Smooth muscle cell (in vitro differentiated cells): Measurements from ENCODE around the gene HPCAL1. TPM values are rescaled to one million over a fixed set of nuclear protein-coding genes. Genes with fewer than 3 reads are reported as not detected.

Experiments
- DNase-seq: peaks from one replicate; lab custom pipeline; 2025; ENCODE audit not compliant: unreplicated experiment; lab: John Stamatoyannopoulos, UW
- H2AFZ ChIP-seq: fragments of 200-600 bp; sonication (generic); 2 replicates; pipeline ENCODE4 v1.6.0; 2016; ENCODE audit warnings: antibody characterized with exemption, low read depth, mild to moderate bottlenecking
- H3F3A ChIP-seq: fragments of 200-600 bp; sonication (generic); 2 replicates; pipeline ENCODE4 v1.6.0; 2017; ENCODE audit warnings: antibody characterized with exemption, low read depth
- H3K27ac ChIP-seq: fragments of 200-600 bp; sonication (generic); 2 replicates; pipeline ENCODE4 v1.5.1; 2016; ENCODE audit warnings: low read depth, mild to moderate bottlenecking
- H3K27me3 ChIP-seq: fragments of 200-600 bp; sonication (generic); 2 replicates; pipeline ENCODE4 v1.6.1; 2016; ENCODE audit warnings: low read depth, mild to moderate bottlenecking
- H3K36me3 ChIP-seq: fragments of 200-600 bp; sonication (generic); 2 replicates; pipeline ENCODE4 v1.5.1; 2016; ENCODE audit warnings: low read depth
- H3K4me1 ChIP-seq: fragments of 200-600 bp; sonication (generic); 2 replicates; pipeline ENCODE4 v1.5.1; 2016; ENCODE audit warnings: low read depth
- H3K4me2 ChIP-seq: fragments of 200-600 bp; sonication (generic); 2 replicates; pipeline ENCODE4 v1.6.0; 2016; ENCODE audit warnings: mild to moderate bottlenecking
- H3K4me3 ChIP-seq: fragments of 200-600 bp; sonication (generic); 2 replicates; pipeline ENCODE4 v1.5.1; 2016; ENCODE audit warnings: mild to moderate bottlenecking
- H3K79me2 ChIP-seq: fragments of 200-600 bp; sonication (generic); 2 replicates; pipeline ENCODE4 v1.6.0; 2016; ENCODE audit warnings: low read depth, mild to moderate bottlenecking
- H3K9ac ChIP-seq: fragments of 200-600 bp; sonication (generic); 2 replicates; pipeline ENCODE4 v1.6.0; 2016; ENCODE audit warnings: low read depth
- H3K9me3 ChIP-seq: fragments of 200-600 bp; sonication (generic); replicated peaks from 2 replicates; pipeline ENCODE4 v1.5.1; 2016; ENCODE audit warnings: low read depth
- H4K20me1 ChIP-seq: fragments of 200-600 bp; sonication (generic); 2 replicates; pipeline ENCODE4 v1.6.0; 2016; ENCODE audit warnings: low read depth
- WGBS: methylation state at CpG from one replicate; pipeline ENCODE4 v1.1.7; 2016; ENCODE audit warnings: low lambda C conversion rate; 5-methylcytosine and 5-hydroxymethylcytosine counted together
- polyA plus RNA-seq: library from polyadenylated mRNA; unstranded; fragments of >200 nt; fragmentation: Nextera tagmentation; extraction: Ambion mirVana; gene quantifications from 2 replicates; pipeline ENCODE4 v1.2.1, GENCODE V29; 2016
- total RNA-seq: library from RNA; depleted of rRNA; stranded (reverse); fragments of >200 nt; gene quantifications from 2 replicates; pipeline ENCODE4 v1.2.3, GENCODE V29; 2014
- TF ChIP-seq, protein P1 (sequence below): fragments of 200-600 bp; sonication (generic); IDR thresholded peaks from 2 replicates; pipeline ENCODE4 v1.5.1; 2017; ENCODE audit warnings: borderline replicate concordance, mild to moderate bottlenecking, antibody characterized with exemption; ENCODE audit not compliant: insufficient read depth, poor library complexity, severe bottlenecking

HPCAL1 gene
- total and polyA plus RNA-seq, 2 experiments from 2014 or later = 11.7 to 15.8 TPM

DNA sequence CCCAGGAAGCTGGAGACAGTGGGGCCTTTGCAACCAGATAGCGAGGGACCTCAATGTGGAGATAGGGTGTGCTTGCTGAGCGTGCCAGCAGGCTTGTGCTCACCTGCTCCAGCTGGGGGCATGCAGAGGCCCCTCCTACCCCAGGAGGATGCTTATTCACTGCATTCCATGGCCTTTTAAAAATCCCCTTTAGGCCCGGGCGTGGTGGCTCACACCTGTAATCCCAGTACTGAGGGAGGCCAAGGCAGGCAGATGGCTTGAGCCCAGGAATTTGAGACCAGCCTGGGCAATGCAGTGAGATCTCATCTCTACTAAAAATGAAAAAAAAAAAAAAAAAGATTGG, 90.9 kb downstream of the HPCAL1 start:
- Histone ChIP-seq H4K20me1 (peaks cover 7% of the 10 kb centered on the region), H3F3A (no peaks in the 10 kb centered on the region), H3K27ac (no peak overlapping the region), H3K9ac (no peak overlapping the region), H3K27me3 (no peaks in the 10 kb centered on the region), H3K36me3 (no peaks in the 10 kb centered on the region), H2AFZ (no peak overlapping the region), H3K79me2 (no peaks in the 10 kb centered on the region), H3K4me1 (no peaks in the 10 kb centered on the region), H3K9me3 (no peaks in the 10 kb centered on the region), H3K4me2 (no peak overlapping the region), H3K4me3 (no peak overlapping the region)
- 92% methylated on average over 4 of the region's 4 CpGs for WGBS
- no peak for DNase-seq
- TF ChIP-seq, protein P1, sequence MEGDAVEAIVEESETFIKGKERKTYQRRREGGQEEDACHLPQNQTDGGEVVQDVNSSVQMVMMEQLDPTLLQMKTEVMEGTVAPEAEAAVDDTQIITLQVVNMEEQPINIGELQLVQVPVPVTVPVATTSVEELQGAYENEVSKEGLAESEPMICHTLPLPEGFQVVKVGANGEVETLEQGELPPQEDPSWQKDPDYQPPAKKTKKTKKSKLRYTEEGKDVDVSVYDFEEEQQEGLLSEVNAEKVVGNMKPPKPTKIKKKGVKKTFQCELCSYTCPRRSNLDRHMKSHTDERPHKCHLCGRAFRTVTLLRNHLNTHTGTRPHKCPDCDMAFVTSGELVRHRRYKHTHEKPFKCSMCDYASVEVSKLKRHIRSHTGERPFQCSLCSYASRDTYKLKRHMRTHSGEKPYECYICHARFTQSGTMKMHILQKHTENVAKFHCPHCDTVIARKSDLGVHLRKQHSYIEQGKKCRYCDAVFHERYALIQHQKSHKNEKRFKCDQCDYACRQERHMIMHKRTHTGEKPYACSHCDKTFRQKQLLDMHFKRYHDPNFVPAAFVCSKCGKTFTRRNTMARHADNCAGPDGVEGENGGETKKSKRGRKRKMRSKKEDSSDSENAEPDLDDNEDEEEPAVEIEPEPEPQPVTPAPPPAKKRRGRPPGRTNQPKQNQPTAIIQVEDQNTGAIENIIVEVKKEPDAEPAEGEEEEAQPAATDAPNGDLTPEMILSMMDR = no peak

DNA sequence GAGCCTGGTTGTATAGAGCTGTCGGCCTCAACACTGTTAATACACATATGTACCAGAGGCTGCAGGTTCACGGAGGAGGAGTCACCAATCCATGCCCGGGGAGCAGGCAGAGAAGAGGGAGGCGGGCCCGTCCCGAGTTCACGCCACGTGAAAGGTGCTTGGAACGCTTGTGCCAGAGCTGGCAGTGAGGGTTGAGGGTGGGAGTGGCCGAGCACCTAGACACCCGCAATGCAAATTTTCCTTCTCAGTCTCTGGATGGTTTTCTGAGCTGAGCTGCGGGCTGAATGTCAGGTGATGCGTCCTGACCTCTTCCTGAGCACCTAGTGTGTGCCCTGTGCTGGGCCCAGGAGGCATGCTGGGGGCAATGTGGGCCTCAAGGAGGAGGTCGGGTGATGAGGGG, 93.2 kb downstream of the HPCAL1 start:
- Histone ChIP-seq H4K20me1 (peaks cover 7% of the 10 kb centered on the region), H3K4me2 (no peak overlapping the region), H3K9me3 (no peaks in the 10 kb centered on the region), H3K79me2 (no peaks in the 10 kb centered on the region), H3K27me3 (no peaks in the 10 kb centered on the region), H3F3A (no peaks in the 10 kb centered on the region), H3K4me1 (no peaks in the 10 kb centered on the region), H3K9ac (no peak overlapping the region), H3K36me3 (no peaks in the 10 kb centered on the region), H3K4me3 (no peak overlapping the region), H2AFZ (no peak overlapping the region), H3K27ac (no peak overlapping the region)
- TF ChIP-seq, protein P1 = no peak
- DNase-seq = no peak
- WGBS = 84% methylated on average over 14 of the region's 14 CpGs

DNA sequence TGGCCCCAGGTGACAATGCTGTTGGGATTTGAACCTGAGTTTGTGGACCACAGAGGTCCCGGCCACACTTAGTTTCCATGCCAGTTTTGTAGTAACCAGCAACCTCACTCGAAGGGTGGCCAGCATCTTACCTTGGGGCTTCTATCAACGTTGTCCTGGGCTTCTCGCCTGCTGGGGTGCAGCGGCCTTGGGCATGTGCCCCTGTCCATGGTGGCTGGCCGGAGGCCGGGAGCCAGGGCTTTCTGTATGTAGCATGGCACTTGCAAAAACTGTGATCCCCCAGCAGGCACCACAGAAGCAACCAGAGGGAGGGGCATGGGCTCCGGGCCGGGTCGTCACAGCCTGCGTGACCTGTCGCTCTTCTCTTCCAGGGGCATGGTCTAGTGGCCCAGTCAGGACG, 93.8 kb downstream of the HPCAL1 start:
- WGBS = 93% methylated on average over 11 of the region's 13 CpGs
- H4K20me1 ChIP-seq = peaks cover 7% of the 10 kb centered on the region
- no peak overlapping the region for H2AFZ ChIP-seq
- no peaks in the 10 kb centered on the region for H3K27me3 ChIP-seq
- no peaks in the 10 kb centered on the region for H3K79me2 ChIP-seq
- no peaks in the 10 kb centered on the region for H3K36me3 ChIP-seq
- H3F3A ChIP-seq = no peaks in the 10 kb centered on the region
- no peak overlapping the region for H3K9ac ChIP-seq
- no peak overlapping the region for H3K4me3 ChIP-seq
- H3K27ac ChIP-seq = no peak overlapping the region
- DNase-seq = no peak
- TF ChIP-seq, protein P1 = no peak
- no peak overlapping the region for H3K4me2 ChIP-seq
- no peaks in the 10 kb centered on the region for H3K9me3 ChIP-seq
- H3K4me1 ChIP-seq = no peaks in the 10 kb centered on the region

DNA sequence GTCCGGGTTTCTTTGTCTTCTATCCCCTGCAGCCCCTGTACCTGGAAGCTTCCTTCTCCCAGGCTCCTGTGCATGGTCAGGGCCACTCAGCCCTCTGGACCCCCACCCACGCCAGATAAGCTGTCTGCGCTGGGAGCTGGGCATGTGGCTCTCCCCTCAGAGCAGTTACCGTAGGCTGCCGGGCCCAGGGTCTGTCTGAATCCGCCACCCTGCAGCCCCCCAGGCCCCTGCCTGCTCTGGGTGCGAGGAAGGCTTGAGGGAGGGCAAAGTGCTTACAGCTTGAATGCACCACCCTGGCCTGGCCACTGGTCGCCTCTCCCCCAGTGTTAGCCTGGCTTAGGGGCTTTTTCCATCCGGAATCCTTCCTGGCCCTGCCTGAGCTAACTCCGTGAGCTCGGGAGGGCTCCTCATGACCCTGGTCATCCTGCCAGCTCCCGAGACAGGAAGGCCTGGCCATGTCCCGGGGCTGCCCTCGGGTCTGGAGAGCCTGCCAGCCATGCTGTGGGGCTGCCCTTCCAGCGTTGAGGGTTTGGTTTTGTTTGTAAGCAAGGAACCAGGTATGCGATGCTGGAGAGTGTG, 94.7 kb downstream of the HPCAL1 start:
- TF ChIP-seq, protein P1 = no peak
- no peak overlapping the region for H3K9ac ChIP-seq
- no peaks in the 10 kb centered on the region for H3K36me3 ChIP-seq
- peaks cover 7% of the 10 kb centered on the region for H4K20me1 ChIP-seq
- no peaks in the 10 kb centered on the region for H3K79me2 ChIP-seq
- H2AFZ ChIP-seq = no peak overlapping the region
- H3K4me1 ChIP-seq = no peaks in the 10 kb centered on the region
- no peaks in the 10 kb centered on the region for H3F3A ChIP-seq
- no peak overlapping the region for H3K4me2 ChIP-seq
- H3K27ac ChIP-seq = no peak overlapping the region
- H3K27me3 ChIP-seq = no peaks in the 10 kb centered on the region
- no peak overlapping the region for H3K4me3 ChIP-seq
- no peaks in the 10 kb centered on the region for H3K9me3 ChIP-seq
- DNase-seq = no peak
- 89% methylated on average over 16 of the region's 16 CpGs for WGBS
